Fibroblast of skin of left biceps (primary cell): Measurements from ENCODE around the gene CNR2.
"Not testable (repeated sequence)": the region's sequence is repeated elsewhere in the genome, so short reads cannot be mapped to it uniquely, and the experiment has no call there.

Experiments used
- DNase-seq, 2 experiments: peaks; one replicate each; pipeline ENCODE4 v3.0.0-alpha.2; 2013; ENCODE audit warnings: low read depth in 2 of 2

The CNR2 gene

GRCh38 chr1:23836037-23836436 is 77.1 kb downstream of the CNR2 start:
- no peak for DNase-seq

- not testable (repeated sequence) for DNase-seq
Observed at GRCh38 chr1:23834156-23834555, 79.0 kb downstream of the CNR2 start.

- DNase-seq, result no peak
Observed at GRCh38 chr1:23827717-23828116, 85.4 kb downstream of the CNR2 start.

DNA sequence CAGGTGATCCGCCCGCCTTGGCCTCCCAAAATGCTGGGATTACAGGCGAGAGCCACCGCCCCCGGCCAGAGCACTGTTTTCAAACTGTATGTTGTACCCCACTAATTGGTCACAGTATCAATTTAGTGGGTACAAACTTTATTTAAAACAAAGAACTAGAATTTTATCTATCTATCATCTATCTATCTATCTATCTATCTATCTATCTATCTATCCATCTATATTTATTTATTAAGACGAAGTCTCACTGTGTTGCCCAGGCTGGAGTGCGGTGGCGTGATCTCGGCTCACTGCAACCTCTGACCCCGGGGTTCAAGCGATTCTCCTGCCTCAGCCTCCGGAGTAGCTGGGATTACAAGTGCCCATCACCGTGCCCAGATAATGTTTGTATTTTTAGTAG is 86.6 kb downstream of the CNR2 start:
- not testable (repeated sequence) for DNase-seq

- no peak for DNase-seq
Observed at GRCh38 chr1:23825762-23826522, 87.2 kb downstream of the CNR2 start.

DNA sequence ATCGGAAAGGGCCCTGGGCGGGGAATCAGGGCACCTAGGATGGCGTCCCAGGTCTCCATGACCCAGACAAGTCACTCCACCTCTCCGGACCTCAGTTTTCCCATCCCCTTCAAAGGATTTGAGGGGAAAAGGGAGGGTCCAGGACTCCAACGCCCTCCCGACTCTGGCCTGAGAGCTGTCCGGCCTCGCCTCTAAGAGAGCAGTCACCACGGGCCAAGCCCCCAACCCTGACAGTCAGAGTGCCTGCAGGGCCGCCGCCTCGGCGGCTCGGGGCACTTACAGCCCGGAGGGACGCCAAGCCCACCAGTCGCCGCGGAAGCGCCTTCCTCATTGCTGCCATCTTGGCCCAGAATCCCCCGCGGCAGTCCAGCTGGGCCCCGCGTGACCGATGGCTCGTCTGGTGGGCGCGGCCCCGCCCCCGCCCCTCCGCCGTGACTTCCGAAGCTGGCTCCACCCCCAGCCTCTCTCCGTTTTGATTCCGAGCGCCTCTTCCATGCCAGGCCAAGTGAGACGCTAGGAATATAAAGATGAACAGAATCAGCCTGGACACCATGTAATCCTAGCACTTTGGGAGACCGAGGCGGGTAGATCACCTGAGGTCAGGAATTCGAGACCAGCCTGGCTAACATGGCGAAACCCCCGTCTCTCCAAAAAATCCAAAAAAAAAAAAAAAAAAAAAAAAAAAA is 87.9 kb downstream of the CNR2 start, which contains the start of gene HMGCL:
Gene HMGCL, minus strand, starts transcription at position 354 of the 686 bp plus-strand sequence. Its CDS starts 14 bp downstream, at position 340.
- peak; percentile 57 to 62 for DNase-seq

- no peak for DNase-seq
Observed at GRCh38 chr1:23824711-23825075, 88.5 kb downstream of the CNR2 start.

GRCh38 chr1:23823767-23824166 is 89.4 kb downstream of the CNR2 start:
- no peak for DNase-seq
